ENCODE data around the gene ATXN3.

The ATXN3 gene

GRCh38 chr14:92106143-92106926 is at the start of gene ATXN3:
Gene ATXN3, minus strand, starts transcription at chr14:92106582. Its CDS starts 30 bp downstream, at chr14:92106552.
- peak; percentile 97 for DNase-seq (ENCODE audit: low read depth in 2 of 2)

DNA sequence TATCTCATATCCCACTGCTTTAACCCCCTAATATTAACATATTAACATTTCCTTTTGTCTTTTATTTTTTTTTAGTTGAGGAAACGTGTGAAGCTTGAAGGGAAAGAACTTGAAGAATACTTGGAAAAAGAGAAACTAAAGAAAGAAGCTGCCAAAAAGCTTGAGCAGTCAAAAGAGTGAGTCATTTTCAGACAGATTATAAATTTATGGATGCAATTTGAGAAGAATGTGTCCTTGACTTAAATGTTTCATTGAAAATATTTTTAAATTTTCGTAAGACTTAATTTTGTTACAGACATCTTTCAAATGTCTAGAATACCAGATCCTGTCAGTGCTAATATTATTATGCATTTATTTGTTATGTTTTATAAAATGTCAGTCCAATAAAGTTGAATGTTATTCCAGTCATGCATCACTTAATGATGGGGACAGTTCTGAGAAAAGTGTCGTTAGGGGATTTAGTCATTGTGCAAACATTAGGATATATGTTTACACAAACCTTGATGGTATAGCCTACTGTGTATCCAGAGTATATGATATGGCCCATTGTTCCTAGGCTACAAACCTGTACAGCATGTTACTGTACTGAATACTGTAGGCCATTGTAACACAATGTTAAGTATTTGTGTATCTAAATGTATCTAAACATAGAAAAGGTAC is 48.0 kb upstream of the ATXN3 start:
- DNase-seq (ENCODE audit: low read depth in 2 of 2): no peak

- DNase-seq (ENCODE audit: low read depth in 2 of 2): no peak
Measured at GRCh38 chr14:92153581-92153980, 47.2 kb upstream of the ATXN3 start.

DNA sequence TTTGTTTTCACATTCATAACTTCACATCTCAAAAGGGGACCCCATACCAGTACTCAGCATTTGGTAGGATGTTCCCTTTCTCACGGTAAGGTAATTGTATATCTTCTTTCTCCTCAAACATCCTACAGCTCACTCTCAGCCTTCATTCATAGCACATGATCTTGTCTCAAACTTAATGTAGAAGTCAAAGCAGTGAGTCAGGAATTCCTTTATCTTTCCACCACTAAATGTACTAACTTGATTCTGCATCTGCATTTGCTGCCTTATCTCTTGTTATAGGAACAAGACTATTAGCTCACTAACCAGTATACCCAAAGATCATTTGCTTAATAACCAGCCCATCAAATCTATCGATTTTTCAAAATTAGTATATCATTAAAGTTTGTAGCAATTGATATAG is 38.3 kb upstream of the ATXN3 start:
- no peak for DNase-seq (ENCODE audit: low read depth in 2 of 2)

DNA sequence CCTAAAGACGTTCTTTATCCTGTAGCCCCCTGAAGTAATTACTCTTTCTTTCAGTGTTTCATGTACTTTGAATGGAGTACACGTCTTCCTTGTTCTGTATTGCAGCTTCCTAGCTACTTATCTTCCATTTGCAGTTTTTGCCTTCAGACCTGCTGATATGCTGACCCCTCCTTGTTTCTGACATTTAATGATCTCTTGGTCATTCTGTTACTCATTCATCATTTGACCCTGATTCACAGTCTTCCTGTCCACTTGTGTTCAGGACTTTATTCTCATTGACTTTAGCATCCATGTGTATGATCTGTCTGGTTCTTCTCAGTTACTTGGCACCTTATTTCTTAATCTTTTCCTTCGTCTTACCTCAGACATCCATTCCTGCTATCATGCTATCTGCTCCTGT is 37.6 kb upstream of the ATXN3 start:
- DNase-seq (ENCODE audit: low read depth in 2 of 2): no peak

GRCh38 chr14:92143309-92143708 is 36.9 kb upstream of the ATXN3 start:
- no peak for DNase-seq (ENCODE audit: low read depth in 2 of 2)

GRCh38 chr14:92135269-92135668 is 28.9 kb upstream of the ATXN3 start:
- DNase-seq (ENCODE audit: low read depth in 2 of 2): peak in 1 of 2 experiments; percentile 18

DNA sequence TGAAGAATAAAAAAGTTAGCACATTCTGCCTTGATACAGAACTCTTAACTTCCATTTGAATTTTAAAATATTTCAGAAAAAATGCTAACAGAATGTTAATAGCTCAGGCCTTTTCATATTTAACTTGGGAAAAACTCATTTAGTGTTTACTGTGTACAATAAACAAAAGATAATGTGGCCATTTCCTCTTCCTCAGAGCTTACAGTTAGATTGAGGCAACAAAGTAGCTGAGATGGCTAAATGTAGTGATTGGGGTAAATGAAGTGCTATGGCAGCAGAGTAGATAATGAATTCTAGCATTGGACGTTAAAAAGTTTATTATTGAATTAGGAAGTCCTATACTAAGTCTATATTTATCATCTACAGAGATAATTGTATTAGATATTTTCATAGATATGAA is 28.1 kb upstream of the ATXN3 start:
- no peak for DNase-seq (ENCODE audit: low read depth in 2 of 2)

GRCh38 chr14:92122761-92123160 is 16.4 kb upstream of the ATXN3 start:
- DNase-seq (ENCODE audit: low read depth in 2 of 2): no peak

DNA sequence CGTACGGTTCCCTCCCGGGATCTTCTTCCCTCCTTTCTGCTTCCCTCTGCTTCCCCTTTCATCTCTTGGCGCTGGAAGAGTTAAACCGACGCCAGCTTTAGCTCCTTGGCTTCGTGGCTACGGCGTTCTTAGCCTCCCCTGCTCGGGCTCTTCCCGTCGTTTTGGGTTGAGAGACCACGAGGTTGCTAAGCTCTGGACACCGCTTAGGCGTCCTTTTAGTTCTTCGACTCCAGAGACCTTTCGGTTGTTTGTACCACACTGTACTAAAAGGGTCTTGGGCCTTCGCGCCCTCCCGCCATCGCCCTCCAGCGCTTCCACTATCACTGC is 15.9 kb upstream of the ATXN3 start:
- no peak for DNase-seq (ENCODE audit: low read depth in 2 of 2)

DNA sequence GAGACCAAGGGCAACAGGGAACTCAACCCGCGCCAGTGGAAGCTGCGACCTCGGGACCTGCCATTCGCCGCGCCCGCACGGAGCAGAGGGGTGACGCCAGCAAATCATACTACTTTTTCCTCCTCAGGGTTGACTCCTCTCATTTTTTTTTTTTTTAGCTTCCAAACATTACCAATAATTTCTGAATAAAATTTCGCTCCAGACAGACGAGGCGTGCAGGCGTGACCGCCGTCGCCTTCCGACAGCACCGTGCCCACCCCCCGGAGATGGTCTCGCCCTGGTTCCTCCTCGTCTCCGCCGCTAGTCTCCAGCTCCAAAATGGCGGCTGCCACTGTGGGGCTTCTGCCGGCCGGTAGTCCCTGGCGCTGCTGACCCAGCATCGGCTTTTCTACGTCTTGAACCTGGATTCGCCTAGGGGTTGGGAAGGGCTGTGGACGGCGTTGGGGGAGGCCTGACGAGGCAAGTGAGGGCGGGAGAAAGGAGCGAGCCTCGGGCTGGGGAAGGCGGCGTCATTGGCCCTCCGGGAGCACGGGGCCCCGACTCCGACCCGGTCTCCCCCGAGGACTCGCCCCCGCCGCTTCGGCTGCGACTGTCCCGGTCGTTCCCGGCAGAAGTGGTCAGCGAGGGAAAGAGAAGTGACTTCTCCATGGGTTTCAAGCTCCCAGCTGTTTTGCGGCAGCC is 15.4 kb upstream of the ATXN3 start, which contains the start of the genes CPSF2 and NDUFB1:
CPSF2 (plus strand) TSS at position 300 of the 681 bp plus-strand sequence. CDS start 9,016 bp downstream, outside the sequence.
NDUFB1 (minus strand) TSS at position 37 of the 681 bp plus-strand sequence. CDS start 4,069 bp downstream, outside the sequence.
- peak; percentile 40 for DNase-seq (ENCODE audit: low read depth in 2 of 2)

DNA sequence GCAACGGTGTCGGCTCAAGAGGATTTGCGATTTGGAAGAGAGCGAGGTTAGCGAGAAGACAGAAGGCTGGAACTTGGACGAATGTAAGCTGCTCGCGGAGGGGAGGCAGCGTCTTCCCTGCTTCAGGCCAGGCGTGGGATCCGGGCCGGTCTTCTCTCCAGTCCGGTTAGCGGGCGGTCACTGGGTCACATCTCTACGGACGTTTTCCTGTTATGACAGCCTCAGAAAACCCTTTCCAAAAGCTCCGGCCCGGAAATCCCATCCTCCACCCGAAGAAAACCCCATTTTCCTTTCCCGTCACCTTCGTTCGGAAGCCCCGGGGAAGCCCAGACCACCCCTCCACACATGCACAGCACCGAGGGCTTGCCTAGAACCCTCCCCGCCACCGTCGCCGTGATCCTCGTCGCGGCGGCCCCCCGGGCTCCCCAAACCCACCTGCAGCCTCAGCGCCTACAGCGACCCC is 14.9 kb upstream of the ATXN3 start:
- DNase-seq (ENCODE audit: low read depth in 2 of 2): no peak

DNA sequence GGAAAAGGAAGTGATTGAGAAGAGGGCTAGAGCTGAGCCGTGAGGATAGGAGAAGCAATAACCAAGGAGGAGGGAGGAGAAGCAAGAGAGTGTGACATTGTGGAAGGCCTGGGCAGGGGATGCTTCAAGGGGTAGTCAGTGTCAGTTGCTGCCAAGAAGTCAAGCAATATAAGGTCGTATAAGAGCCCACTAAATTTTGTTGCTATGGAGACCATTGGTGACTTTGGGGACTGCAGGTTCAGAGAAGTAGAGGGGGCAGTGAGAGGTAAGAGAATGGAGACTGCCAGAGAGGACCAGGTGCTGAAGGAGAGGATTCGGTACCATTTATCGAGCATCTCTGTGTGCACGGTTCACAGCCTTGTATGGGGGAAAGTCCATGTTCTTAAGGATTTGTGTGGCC is 3.1 kb upstream of the ATXN3 start:
- no peak for DNase-seq (ENCODE audit: low read depth in 2 of 2)

DNA sequence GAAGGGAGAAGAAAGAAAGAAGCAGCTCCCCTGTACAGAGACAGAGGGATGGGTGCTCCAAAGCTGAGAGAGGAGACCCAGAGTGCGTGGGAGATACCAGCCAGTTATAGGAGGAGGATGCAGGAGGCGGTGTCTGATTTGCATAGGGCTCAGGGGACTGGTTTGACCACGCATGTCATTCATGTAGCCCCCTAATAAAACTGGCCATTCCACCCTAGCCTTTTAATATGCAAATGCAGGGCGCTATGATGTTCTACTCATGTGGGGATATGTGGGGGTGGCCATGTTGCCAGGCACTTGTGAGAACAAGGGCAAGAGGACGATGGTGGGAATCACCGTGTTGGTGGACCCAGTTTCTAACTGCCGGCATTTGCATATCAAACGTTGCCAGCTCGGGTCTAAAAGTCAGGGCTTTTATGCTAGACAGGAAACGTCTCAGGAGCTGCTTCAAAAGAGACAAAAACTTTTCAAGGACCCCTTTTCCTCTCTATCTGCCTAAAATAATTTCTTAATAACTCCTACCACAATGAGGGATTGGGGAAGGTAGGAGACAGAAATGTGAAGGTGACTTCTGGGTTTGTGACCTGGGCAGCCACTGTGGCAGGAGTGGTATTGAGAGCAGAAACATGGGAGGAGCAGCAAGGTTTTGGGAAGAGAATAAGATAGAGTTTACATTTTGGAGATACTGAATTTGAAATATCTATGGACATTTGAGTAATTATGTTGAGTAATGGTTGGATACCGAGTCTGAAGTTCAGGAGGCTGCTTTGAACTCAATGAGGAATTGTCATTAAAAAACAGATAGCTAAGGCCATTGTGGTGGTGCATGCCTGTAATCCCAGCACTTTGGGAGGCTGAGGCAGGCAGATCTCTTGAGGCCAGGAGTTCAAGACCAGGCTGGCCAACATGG is 2.2 kb upstream of the ATXN3 start:
- no peak for DNase-seq (ENCODE audit: low read depth in 2 of 2)

- no peak for DNase-seq (ENCODE audit: low read depth in 2 of 2)
Measured at GRCh38 chr14:92105893-92106142, 564 bp downstream of the ATXN3 start.

GRCh38 chr14:92105073-92105892 is 1.1 kb downstream of the ATXN3 start:
- DNase-seq (ENCODE audit: low read depth in 2 of 2): no peak

- DNase-seq (ENCODE audit: low read depth in 2 of 2): no peak
Measured at GRCh38 chr14:92103363-92103989, 2.9 kb downstream of the ATXN3 start.

DNA sequence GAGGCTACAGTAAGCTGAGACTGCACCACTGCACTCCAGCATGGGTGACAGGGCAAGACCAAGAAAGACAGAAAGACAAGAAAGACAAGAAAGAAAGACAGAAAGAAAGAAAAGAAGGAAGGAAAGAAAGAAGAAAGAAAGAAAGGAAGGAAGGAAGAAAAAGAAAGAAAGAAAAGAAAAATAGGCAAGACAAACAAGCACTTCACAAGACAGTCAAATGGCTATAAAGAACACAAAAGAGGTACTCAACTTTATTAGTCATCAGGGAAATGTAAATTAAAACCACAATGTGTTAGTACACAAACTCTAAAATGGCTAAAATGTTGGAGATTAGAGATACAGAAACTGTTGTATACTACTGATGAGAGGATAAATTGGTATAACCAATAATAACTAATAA is 6.6 kb downstream of the ATXN3 start:
- no peak for DNase-seq (ENCODE audit: low read depth in 2 of 2)

- DNase-seq (ENCODE audit: low read depth in 2 of 2): no peak
Measured at GRCh38 chr14:92093320-92093719, 13.1 kb downstream of the ATXN3 start.

DNA sequence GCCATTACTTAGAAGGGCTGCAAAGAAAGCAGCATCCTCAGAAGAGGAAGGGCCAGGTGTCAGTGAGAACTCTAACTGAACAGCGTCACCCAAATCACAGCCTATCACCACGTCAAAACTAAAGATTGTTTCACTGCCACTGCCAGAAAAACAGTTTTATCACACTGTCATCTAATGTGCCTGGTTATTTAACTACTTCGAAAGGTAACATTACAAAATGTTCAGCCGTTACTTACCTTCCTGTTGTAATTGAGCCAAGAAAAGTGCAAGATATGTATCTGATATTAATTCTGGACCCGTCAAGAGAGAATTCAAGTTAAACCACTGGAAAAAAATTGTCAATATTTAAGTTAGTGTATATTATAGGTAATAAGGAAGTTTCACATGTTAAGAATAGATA is 17.9 kb downstream of the ATXN3 start:
- no peak for DNase-seq (ENCODE audit: low read depth in 2 of 2)
